Ishikawa (cell line): ENCODE results near the gene ADAR.

ENCODE experiments used
- CREB1 ChIP-seq: IDR thresholded peaks from 2 replicates; pipeline ENCODE4 v1.6.1; 2012; ENCODE audit warnings: low read depth
- TAF1 ChIP-seq: IDR thresholded peaks from 2 replicates; pipeline ENCODE4 v1.6.1; 2012; ENCODE audit warnings: low read depth, mild to moderate bottlenecking

- TF ChIP-seq CREB1 (no peak), TAF1 (no peak)
These were observed 33.3 kb downstream of the ADAR start for GRCh38 chr1:154574716-154575115.
